DOHH2 (cell line): ENCODE data around the gene SGO1.

ENCODE experiments used
- H3F3A ChIP-seq: fragments of 200-600 bp; sonication (generic), shearing (Covaris generic); 2 replicates; pipeline ENCODE4 v1.6.0; 2016; ENCODE audit warnings: antibody characterized with exemption, mild to moderate bottlenecking; ENCODE audit not compliant: control insufficient read depth, insufficient read depth
- H3K27ac ChIP-seq: fragments of 200-600 bp; sonication (generic); 2 replicates; pipeline ENCODE4 v1.5.1; 2014; ENCODE audit warnings: low read depth, mild to moderate bottlenecking, low read length, moderate library complexity
- H3K27me3 ChIP-seq: fragments of 200-600 bp; sonication (generic); 2 replicates; pipeline ENCODE4 v1.6.1; 2014; ENCODE audit warnings: mild to moderate bottlenecking, low read length, mixed read lengths; ENCODE audit not compliant: control insufficient read depth
- H3K36me3 ChIP-seq: fragments of 200-600 bp; sonication (generic); 2 replicates; pipeline ENCODE4 v1.6.1; 2014; ENCODE audit warnings: mild to moderate bottlenecking, low read length, moderate library complexity, mixed read lengths; ENCODE audit not compliant: control insufficient read depth
- H3K4me1 ChIP-seq: fragments of 200-600 bp; sonication (generic); 2 replicates; pipeline ENCODE4 v1.6.1; 2014; ENCODE audit warnings: mild to moderate bottlenecking, low read length, mixed read lengths; ENCODE audit not compliant: control insufficient read depth
- H3K4me2 ChIP-seq: fragments of 200-600 bp; sonication (generic); 2 replicates; pipeline ENCODE4 v1.6.0; 2014; ENCODE audit warnings: mild to moderate bottlenecking, low read length, moderate library complexity
- H3K4me3 ChIP-seq: fragments of 200-600 bp; sonication (generic); 2 replicates; pipeline ENCODE4 v1.5.1; 2014; ENCODE audit warnings: mild to moderate bottlenecking, low read length, mixed read lengths
- H3K79me2 ChIP-seq: fragments of 200-600 bp; sonication (generic); 2 replicates; pipeline ENCODE4 v1.6.1; 2014; ENCODE audit warnings: mild to moderate bottlenecking, low read length, mixed read lengths; ENCODE audit not compliant: control insufficient read depth
- H3K9me2 ChIP-seq: fragments of 200-600 bp; sonication (generic); replicated peaks from 2 replicates; pipeline ENCODE4 v1.6.1; 2014; ENCODE audit warnings: mild to moderate bottlenecking, low read length, mixed read lengths; ENCODE audit not compliant: control insufficient read depth
- H3K9me3 ChIP-seq: fragments of 200-600 bp; sonication (generic); 2 replicates; pipeline ENCODE4 v1.6.1; 2014; ENCODE audit warnings: antibody characterized with exemption, low read length, mixed read lengths; ENCODE audit not compliant: control insufficient read depth, insufficient read depth
- H4K20me1 ChIP-seq: fragments of 200-600 bp; sonication (generic); 2 replicates; pipeline ENCODE4 v1.6.0; 2014; ENCODE audit warnings: low read depth, mild to moderate bottlenecking, antibody characterized with exemption, low read length, moderate library complexity; ENCODE audit not compliant: control insufficient read depth, insufficient read depth
- EZH2phosphoT487 ChIP-seq: fragments of 200-600 bp; sonication (generic); IDR thresholded peaks from 2 replicates; pipeline ENCODE4 v1.6.1; 2017; ENCODE audit warnings: borderline replicate concordance, mild to moderate bottlenecking, antibody characterized with exemption, low read length, moderate library complexity, mixed read lengths
- TF ChIP-seq, protein P1 (sequence below): fragments of 200-600 bp; sonication (generic); IDR thresholded peaks from one replicate; pipeline ENCODE4 v1.5.1; 2014; ENCODE audit warnings: antibody characterized with exemption, mild to moderate bottlenecking, low read depth, low read length; ENCODE audit not compliant: poor library complexity, severe bottlenecking

The SGO1 gene

DNA sequence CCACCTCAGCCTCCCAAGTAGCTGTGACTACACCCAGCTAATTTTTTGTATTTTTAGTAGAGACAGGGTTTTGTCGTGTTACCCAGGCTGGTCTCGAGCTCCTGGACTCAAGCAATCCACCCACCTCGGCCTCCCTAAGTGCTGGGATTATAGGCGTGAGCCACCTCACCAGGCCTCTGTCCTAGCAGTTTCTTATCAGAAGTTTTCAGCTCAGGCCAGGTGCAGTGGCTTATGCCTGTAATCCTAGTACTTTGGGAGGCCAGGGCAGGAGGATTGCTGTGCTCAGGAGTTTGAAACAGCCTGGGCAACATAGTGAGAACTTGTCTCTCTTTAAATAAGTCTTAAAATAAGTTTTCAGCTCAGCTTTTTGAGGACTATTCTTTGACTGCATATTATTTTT, 48.4 kb downstream of the SGO1 start:
- no peak overlapping the region for H3K4me3 ChIP-seq
- H3K27me3 ChIP-seq, result no peaks in the 10 kb centered on the region
- no peaks in the 10 kb centered on the region for H3K79me2 ChIP-seq
- no peaks in the 10 kb centered on the region for H3K4me1 ChIP-seq
- peaks cover 12% of the 10 kb centered on the region for H3K36me3 ChIP-seq
- no peaks in the 10 kb centered on the region for H3K9me3 ChIP-seq
- H3K4me2 ChIP-seq, result no peak overlapping the region
- H3K9me2 ChIP-seq, result no peaks in the 10 kb centered on the region
- no peak overlapping the region for H3K27ac ChIP-seq
- H3F3A ChIP-seq, result no peaks in the 10 kb centered on the region
- no peaks in the 10 kb centered on the region for H4K20me1 ChIP-seq
- no peak for TF ChIP-seq EZH2phosphoT487
- TF ChIP-seq, protein P1, sequence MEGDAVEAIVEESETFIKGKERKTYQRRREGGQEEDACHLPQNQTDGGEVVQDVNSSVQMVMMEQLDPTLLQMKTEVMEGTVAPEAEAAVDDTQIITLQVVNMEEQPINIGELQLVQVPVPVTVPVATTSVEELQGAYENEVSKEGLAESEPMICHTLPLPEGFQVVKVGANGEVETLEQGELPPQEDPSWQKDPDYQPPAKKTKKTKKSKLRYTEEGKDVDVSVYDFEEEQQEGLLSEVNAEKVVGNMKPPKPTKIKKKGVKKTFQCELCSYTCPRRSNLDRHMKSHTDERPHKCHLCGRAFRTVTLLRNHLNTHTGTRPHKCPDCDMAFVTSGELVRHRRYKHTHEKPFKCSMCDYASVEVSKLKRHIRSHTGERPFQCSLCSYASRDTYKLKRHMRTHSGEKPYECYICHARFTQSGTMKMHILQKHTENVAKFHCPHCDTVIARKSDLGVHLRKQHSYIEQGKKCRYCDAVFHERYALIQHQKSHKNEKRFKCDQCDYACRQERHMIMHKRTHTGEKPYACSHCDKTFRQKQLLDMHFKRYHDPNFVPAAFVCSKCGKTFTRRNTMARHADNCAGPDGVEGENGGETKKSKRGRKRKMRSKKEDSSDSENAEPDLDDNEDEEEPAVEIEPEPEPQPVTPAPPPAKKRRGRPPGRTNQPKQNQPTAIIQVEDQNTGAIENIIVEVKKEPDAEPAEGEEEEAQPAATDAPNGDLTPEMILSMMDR, result no peak

DNA sequence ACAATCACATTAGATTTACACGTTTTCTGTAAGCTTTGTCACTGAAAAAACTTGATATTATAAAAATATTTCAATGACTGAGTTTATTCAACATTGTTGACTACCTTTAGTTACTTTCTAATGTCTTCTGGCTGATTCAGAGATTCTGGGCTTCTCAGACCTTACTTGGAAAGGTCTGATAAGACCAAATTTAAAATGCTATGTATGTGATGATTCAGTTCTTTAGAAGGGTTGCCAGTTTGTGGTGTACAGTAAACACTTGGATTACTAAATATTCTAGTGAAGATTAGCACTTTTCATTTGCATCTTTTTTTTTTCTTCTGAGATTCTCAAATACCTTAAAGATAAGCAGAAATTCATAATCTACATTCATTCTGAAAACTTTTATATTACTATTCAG, 49.8 kb downstream of the SGO1 start:
- H4K20me1 ChIP-seq, result no peaks in the 10 kb centered on the region
- peaks cover 10% of the 10 kb centered on the region for H3K36me3 ChIP-seq
- no peaks in the 10 kb centered on the region for H3K9me2 ChIP-seq
- TF ChIP-seq, protein P1, result no peak
- TF ChIP-seq EZH2phosphoT487, result no peak
- H3K4me2 ChIP-seq, result no peak overlapping the region
- no peaks in the 10 kb centered on the region for H3F3A ChIP-seq
- no peaks in the 10 kb centered on the region for H3K4me1 ChIP-seq
- no peak overlapping the region for H3K27ac ChIP-seq
- H3K9me3 ChIP-seq, result no peaks in the 10 kb centered on the region
- no peaks in the 10 kb centered on the region for H3K27me3 ChIP-seq
- H3K4me3 ChIP-seq, result no peak overlapping the region
- H3K79me2 ChIP-seq, result no peaks in the 10 kb centered on the region

DNA sequence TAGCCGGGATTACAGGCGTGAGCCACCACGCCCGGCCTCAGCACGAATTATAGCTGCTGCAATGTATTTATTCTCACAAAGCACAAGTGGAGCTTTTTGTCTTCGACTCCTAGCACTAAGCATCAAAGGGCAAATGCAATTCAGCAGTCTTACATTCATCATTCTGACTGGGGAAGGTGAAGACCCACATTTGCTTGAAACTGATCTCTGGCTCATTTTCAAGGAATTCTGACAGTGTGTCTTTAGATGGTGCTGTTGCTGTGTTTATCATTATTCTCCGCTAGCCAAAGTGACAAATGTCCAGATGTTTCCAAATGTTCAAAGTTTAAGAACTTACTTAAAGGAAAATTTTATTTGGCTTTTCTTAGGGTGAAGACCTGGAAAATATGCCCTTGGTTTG, 55.9 kb downstream of the SGO1 start:
- H3K79me2 ChIP-seq, result no peaks in the 10 kb centered on the region
- TF ChIP-seq EZH2phosphoT487, result no peak
- TF ChIP-seq, protein P1, result no peak
- no peak overlapping the region for H3K4me2 ChIP-seq
- no peaks in the 10 kb centered on the region for H3F3A ChIP-seq
- no peak overlapping the region for H3K27ac ChIP-seq
- H3K36me3 ChIP-seq, result peaks cover 13% of the 10 kb centered on the region
- H3K4me1 ChIP-seq, result peaks cover 20% of the 10 kb centered on the region
- no peaks in the 10 kb centered on the region for H4K20me1 ChIP-seq
- no peaks in the 10 kb centered on the region for H3K9me3 ChIP-seq
- no peaks in the 10 kb centered on the region for H3K9me2 ChIP-seq
- no peak overlapping the region for H3K4me3 ChIP-seq
- no peaks in the 10 kb centered on the region for H3K27me3 ChIP-seq

DNA sequence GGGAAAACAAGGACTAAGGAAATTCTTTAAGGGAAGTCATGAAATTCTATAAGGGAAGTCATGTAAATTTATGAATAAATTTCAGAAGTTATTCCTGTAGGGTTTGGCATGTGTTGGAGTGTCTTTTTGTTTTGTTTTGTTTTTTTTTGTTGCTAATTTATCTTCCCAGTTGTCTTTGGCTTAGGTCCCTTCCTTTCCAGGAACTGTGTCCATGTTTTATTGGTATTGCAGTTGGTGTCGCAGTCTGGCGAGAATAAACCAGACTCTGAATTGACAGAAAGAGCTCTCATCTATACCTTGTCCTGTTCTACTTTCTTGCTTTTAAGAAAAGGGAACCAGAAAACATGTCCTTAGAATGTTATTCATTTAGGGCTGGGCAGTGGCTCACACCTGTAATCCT, 57.6 kb downstream of the SGO1 start:
- Histone ChIP-seq H3K27ac (no peak overlapping the region), H4K20me1 (no peaks in the 10 kb centered on the region), H3F3A (no peaks in the 10 kb centered on the region), H3K36me3 (peaks cover 13% of the 10 kb centered on the region), H3K9me3 (no peaks in the 10 kb centered on the region), H3K4me2 (no peak overlapping the region), H3K9me2 (no peaks in the 10 kb centered on the region), H3K79me2 (no peaks in the 10 kb centered on the region), H3K27me3 (no peaks in the 10 kb centered on the region), H3K4me1 (peaks cover 20% of the 10 kb centered on the region), H3K4me3 (no peak overlapping the region)
- TF ChIP-seq EZH2phosphoT487, result no peak
- TF ChIP-seq, protein P1, result no peak
